HL-60 (cell line): ENCODE data around the gene ARIH2.

Experiments used
- DNase-seq, 2 experiments: peaks; one replicate each; pipeline ENCODE4 v3.0.0-alpha.2; 2010 to 2020; ENCODE audit warnings: low read depth in 1 of 2, low spot score in 1 of 2
- H3K27ac ChIP-seq: fragments of 250-450 bp; sonication (Bioruptor Pico); replicated peaks from 2 replicates; pipeline ENCODE4 v1.5.1; 2020; ENCODE audit warnings: mild to moderate bottlenecking, moderate library complexity
- H3K27me3 ChIP-seq: fragments of 250-450 bp; sonication (Bioruptor Pico); 2 replicates; pipeline ENCODE4 v1.5.1; 2021; ENCODE audit warnings: mild to moderate bottlenecking, moderate library complexity; ENCODE audit not compliant: insufficient read depth, poor library complexity, severe bottlenecking
- H3K4me3 ChIP-seq: replicated peaks from 2 replicates; pipeline ENCODE4 v1.5.1; 2011; ENCODE audit warnings: mild to moderate bottlenecking, control low read depth, low read length; ENCODE audit not compliant: insufficient read depth
- GABPA ChIP-seq: IDR thresholded peaks from 2 replicates; pipeline ENCODE4 v1.6.1; 2012; ENCODE audit warnings: low read depth
- POLR2AphosphoS5 ChIP-seq: IDR thresholded peaks from 2 replicates; pipeline ENCODE4 v1.6.1; 2012; ENCODE audit warnings: low read depth
- REST ChIP-seq: IDR thresholded peaks from 2 replicates; pipeline ENCODE4 v1.6.1; 2012; ENCODE audit warnings: low read depth; ENCODE audit not compliant: insufficient replicate concordance
- SPI1 ChIP-seq: IDR thresholded peaks from 2 replicates; pipeline ENCODE4 v1.6.1; 2012; ENCODE audit warnings: low read depth, mild to moderate bottlenecking, borderline replicate concordance
- TF ChIP-seq, protein P1 (sequence below): IDR thresholded peaks from one replicate; pipeline ENCODE4 v1.5.1; 2011; ENCODE audit warnings: low read length, control low read depth, inconsistent platforms; ENCODE audit not compliant: insufficient read depth

The ARIH2 gene

GRCh38 chr3:48945891-48946549 lies 27.4 kb downstream of the ARIH2 start:
- H3K27me3 ChIP-seq: no peaks in the 10 kb centered on the region
- no peak for DNase-seq
- no peak overlapping the region for H3K4me3 ChIP-seq
- H3K27ac ChIP-seq: no peak overlapping the region
- no peak for TF ChIP-seq REST
- no peak for TF ChIP-seq POLR2AphosphoS5
- TF ChIP-seq, protein P1, sequence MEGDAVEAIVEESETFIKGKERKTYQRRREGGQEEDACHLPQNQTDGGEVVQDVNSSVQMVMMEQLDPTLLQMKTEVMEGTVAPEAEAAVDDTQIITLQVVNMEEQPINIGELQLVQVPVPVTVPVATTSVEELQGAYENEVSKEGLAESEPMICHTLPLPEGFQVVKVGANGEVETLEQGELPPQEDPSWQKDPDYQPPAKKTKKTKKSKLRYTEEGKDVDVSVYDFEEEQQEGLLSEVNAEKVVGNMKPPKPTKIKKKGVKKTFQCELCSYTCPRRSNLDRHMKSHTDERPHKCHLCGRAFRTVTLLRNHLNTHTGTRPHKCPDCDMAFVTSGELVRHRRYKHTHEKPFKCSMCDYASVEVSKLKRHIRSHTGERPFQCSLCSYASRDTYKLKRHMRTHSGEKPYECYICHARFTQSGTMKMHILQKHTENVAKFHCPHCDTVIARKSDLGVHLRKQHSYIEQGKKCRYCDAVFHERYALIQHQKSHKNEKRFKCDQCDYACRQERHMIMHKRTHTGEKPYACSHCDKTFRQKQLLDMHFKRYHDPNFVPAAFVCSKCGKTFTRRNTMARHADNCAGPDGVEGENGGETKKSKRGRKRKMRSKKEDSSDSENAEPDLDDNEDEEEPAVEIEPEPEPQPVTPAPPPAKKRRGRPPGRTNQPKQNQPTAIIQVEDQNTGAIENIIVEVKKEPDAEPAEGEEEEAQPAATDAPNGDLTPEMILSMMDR: no peak
- no peak for TF ChIP-seq GABPA
- no peak for TF ChIP-seq SPI1

- no peak overlapping the region for H3K4me3 ChIP-seq
- no peak overlapping the region for H3K27ac ChIP-seq
- no peak for DNase-seq
- TF ChIP-seq REST (no peak), GABPA (no peak), POLR2AphosphoS5 (no peak), SPI1 (no peak)
- TF ChIP-seq, protein P1: no peak
- H3K27me3 ChIP-seq: no peaks in the 10 kb centered on the region
Observed at GRCh38 chr3:48949376-48949717, 30.7 kb downstream of the ARIH2 start.

DNA sequence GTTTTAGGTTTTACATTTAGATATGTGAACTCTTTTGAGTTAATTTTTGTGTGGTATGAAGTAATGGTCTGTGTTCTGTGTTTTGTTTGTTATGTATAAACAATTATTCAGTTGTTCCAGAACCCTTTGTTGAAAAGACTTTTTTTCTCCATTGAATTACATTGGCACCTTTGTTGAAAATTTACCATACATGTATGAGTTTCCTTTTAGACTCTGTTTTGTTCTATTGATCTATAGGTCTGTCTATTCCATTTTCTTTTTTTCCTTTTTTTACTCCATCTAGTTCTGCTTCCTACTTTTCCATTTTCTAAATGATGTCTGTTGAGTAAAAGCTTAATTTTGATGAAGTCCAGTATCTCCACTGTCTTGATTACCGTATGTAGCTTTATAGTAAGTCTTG lies 31.4 kb downstream of the ARIH2 start:
- no peak for DNase-seq
- TF ChIP-seq REST (no peak), GABPA (no peak), SPI1 (no peak), POLR2AphosphoS5 (no peak)
- TF ChIP-seq, protein P1: no peak
- H3K27ac ChIP-seq: no peak overlapping the region
- no peaks in the 10 kb centered on the region for H3K27me3 ChIP-seq
- no peak overlapping the region for H3K4me3 ChIP-seq
